ENCODE data around the gene SPEN.

SPEN gene

DNA sequence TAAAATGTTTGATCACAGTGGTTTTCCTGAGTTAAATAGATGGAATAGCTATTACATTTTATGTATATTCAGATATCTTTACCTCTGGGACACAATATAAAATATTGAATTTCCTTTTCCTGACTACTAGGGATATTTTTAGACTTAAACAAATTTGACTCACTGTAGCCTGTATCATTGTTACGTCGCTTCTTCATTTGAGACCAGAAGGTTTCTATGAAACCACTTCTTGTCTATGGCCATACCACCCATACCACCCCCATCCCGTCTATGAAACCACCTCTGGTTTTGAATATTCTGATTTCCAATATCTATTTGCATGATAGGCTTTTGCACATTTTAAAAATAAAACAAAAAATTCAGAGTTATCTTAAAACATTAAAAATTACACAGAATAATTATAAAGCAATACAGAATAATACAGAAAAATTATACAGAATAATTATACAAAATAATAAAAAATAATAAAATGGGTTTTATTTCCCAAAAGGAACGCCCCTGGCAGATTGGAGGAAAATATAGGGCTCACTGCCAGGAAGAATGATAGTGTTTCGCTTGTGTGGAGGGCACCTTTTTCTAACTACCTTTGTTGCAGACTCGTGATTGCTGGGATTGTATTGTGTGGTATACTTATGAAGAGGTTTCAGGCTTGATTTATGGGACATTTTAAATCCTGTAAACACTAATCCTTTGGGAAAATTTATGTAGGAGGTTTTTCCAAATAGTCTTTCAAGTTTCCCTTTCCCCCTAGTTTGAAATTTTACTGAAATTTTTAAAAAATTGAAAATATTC is 4.7 kb downstream of the SPEN start:
- DNase-seq (ENCODE audit: low read depth in 2 of 2): no peak

DNA sequence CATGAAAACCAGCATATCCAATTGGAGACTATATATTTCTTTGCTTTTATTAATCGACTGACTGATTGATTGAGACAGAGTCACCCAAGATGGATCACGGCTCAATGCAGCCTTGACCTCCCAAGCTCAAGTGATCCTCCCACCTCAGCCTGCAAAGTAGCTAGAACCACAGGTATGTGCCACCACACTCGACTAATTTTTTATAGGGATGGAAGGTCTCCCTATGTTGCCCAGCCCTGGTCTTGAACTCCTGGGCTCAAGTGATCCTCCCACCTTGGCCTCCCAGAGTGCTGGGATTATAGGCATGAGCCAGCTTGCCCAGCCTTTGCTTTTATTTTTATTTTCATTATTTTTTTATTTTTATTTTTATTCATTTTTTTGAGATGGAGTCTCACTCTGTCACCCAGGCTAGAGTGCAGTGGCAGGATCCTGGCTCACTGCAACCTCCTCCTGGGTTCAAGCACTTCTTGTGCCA is 5.4 kb downstream of the SPEN start:
- no peak for DNase-seq (ENCODE audit: low read depth in 2 of 2)

- DNase-seq (ENCODE audit: low read depth in 2 of 2): no peak
Observed at GRCh38 chr1:15856888-15857287, 9.4 kb downstream of the SPEN start.

GRCh38 chr1:15858069-15858670 is 10.7 kb downstream of the SPEN start:
- no peak for DNase-seq (ENCODE audit: low read depth in 2 of 2)

DNA sequence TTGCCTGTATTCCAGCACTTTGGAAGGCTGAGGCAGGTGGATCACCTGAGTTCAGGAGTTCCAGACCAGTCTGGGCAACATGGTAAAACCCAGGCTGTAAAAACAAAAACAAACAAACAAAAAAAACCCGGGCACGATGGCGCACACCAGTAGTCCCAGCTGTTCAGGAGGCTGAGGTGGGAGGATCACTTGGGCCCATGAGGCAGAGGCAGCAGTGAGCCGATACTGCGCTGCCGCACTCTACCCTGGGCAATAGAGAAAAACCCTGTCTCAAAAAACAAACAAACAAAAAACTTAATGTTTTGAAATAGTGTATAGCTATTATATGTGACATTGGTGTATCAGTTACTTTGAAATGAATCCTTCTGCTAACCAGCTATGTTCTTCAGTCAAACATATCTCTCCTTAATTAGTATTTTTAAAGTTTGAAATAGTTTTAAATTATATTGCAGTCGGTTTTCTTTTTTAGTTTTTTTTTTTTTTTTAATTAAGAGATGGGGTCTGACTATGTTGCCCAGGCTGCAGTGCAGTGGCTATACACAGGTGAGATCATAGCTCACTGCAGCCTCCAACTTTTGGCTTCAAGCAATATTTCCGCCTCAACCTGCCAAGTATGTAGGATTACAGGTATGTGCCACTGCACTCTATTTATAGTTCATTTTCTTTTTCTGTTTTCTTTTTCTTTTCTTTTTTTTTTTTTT is 11.3 kb downstream of the SPEN start:
- no peak for DNase-seq (ENCODE audit: low read depth in 2 of 2)

DNA sequence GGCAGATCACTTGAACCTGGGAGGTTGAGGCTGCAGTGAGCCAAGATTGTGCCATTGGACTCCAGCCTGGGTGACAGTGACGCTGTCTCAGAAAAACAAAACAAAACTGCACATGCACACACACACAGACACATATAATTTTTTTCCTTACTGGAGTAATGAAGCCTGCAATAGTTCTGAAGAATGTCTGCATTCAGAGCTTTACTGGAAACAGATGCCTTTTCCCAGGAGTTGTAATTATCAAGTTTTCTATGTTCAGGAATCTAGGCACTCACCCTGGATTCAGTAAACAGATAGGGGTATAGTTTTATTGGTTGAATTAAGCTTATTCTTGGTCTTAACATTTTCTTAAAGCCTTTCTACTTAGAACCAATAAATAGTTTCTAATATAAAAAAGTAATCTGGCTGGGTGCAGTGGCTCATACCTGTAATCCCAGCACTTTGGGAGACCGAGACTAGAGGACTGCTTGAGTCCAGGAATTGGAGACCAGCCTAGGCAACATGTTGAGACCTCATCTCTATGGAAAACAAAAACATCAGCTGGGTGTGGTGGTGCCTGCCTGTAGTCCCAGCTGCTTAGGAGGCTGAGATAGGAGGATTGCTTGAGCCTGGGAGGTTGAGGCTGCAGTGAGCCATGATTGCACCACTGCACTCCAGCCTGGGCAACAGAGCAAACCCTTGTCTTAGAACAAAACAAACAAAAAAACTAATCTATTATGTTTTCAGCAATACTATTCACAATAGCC is 15.8 kb downstream of the SPEN start:
- no peak for DNase-seq (ENCODE audit: low read depth in 2 of 2)

GRCh38 chr1:15866721-15867201 is 19.3 kb downstream of the SPEN start:
- no peak for DNase-seq (ENCODE audit: low read depth in 2 of 2)

DNA sequence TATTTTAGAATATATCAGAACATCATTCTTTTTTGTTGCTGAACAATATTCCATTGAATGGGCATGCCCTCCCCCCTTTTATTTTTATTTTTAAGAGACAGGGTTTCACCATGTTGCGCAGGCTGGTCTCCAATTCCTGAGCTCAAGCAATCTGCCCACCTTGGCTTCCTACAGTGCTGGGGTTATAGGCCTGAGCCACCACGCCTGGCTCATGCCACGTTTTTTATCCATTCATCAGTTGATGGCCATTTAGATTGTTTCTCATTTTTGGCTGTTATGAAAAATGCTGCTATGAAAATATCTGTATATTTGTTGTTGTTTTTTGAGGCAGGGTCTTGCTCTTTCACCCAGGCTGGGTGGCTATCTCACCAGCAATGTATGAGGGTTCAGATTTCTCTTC is 19.8 kb downstream of the SPEN start:
- DNase-seq (ENCODE audit: low read depth in 2 of 2): no peak

DNA sequence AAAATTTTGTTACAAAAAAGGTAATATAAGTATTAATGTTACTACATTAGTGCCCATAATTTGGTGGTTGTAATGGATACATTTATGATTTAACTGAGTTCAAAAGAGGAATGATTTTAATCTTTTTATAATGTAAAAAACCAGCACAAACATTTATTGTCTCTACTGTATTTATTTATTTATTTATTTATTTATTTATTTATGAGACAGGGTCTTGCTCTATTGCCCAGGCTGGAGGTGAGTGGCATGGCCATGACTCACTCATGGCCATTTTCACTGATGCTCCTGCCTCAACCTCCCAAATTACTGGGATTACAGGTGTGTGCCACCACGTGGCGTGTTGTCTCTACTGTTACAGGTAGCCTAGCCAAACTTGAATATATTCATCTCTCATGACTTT is 21.9 kb downstream of the SPEN start:
- DNase-seq (ENCODE audit: low read depth in 2 of 2): no peak

- DNase-seq (ENCODE audit: low read depth in 2 of 2): no peak
Observed at GRCh38 chr1:15870421-15870820, 22.9 kb downstream of the SPEN start.

DNA sequence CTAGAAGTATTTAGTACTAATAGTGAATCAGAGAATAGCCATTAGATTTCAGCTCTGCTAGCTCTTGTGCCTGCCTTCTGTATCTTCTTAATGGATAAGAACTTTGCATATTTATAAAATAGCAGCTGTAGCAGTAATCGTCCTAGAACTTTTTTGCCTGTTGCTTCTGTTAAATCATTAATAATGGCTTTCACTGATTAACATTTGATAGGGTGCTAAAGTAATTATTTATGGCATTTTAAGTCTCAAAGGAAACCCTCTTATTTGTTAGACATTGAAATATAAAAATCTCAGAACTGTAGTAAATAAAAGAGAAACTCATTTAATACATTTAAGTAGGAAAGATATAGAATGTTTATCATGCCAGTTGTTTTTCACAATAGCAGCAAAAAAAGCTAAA is 27.0 kb downstream of the SPEN start:
- no peak for DNase-seq (ENCODE audit: low read depth in 2 of 2)

GRCh38 chr1:15876357-15877055 is 29.0 kb downstream of the SPEN start:
- DNase-seq (ENCODE audit: low read depth in 2 of 2): no peak

- no peak for DNase-seq (ENCODE audit: low read depth in 2 of 2)
Observed at GRCh38 chr1:15881961-15882360, 34.5 kb downstream of the SPEN start.

DNA sequence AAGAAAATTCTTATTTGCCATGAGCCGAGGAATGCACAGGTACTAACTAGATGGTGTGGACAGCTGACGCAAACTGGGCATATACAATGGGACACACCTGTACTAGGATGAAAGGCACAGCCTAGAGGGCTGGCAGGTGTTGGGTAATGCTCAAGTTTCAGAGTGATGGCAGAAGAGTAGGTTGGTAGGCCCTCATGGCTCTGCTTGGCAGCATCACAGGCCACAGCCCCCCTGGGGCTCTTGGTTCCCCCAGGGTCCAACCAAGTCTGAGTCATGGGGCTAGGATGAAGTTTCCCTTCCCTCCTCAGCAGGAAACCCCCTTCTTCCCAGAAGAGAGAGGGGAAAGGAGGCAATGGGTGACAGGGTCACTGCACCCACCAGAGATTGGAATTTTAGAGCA is 35.2 kb downstream of the SPEN start:
- DNase-seq (ENCODE audit: low read depth in 2 of 2): no peak

GRCh38 chr1:15883326-15883725 is 35.8 kb downstream of the SPEN start:
- DNase-seq (ENCODE audit: low read depth in 2 of 2): no peak

- no peak for DNase-seq (ENCODE audit: low read depth in 2 of 2)
Observed at GRCh38 chr1:15884477-15884876, 37.0 kb downstream of the SPEN start.

DNA sequence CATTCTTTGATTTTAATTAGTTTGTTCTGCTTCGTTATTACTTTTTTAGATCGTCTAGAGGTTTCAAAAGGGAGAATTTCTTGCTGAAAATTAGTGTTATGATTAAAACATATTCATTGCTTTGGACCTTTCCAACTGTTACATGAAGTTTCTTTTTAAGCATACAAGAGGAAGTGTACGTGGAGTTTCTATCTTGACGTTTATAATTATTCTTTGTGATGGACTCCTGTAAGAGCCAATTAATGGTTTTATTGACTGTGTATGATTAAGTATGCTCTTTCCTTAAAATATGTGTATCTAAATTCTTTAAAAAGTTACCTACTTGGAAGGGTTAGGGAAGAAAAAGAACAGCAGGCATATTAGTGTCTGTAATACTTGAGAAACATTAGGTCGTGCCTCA is 37.8 kb downstream of the SPEN start:
- no peak for DNase-seq (ENCODE audit: low read depth in 2 of 2)

GRCh38 chr1:15885701-15886610 is 38.4 kb downstream of the SPEN start:
- peak; percentile 6 to 20 for DNase-seq (ENCODE audit: low read depth in 2 of 2)

DNA sequence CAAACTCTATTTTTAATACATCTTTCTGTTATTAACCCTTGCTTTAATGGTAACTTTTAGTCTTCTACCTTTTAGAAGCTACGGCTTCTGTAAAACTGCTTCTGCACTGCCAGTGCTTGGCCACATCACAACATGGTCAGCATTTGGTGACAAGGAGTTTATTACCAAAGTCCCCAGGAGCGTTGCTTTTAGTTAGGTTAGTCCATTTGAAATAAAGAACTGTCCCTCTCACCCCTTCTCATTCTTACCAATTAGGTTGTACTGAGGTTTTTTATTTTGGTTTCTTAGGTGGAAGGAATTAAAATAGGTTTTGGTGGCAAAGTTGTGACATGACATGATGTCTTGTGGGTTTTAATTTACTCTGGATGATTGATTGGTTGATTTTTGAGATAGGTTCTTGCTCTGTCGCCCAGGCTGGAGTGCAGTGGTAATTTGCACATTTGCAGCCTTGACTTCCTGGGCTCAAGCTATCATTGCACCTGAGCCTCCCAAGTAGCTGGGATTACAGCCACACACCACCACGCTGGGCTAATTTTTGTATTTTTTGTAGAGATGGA is 39.2 kb downstream of the SPEN start:
- no peak for DNase-seq (ENCODE audit: low read depth in 2 of 2)

Measured in stimulated activated CD8-positive, alpha-beta memory T cell treated with anti-CD3 and anti-CD28 coated beads, Interleukin-15, amount 100 ng/mL, for 4 hours (primary cell).